A673 (cell line): Measurements from ENCODE around the gene RASSF7. TPM values are rescaled to one million over a fixed set of nuclear protein-coding genes. Genes with fewer than 3 reads are reported as not detected.

Experiments used
- BruUV-seq: library from RNA; stranded (reverse); fragments of 400-500 nt; replicated peaks from 2 replicates; lab custom pipeline; 2021; lab: Mats Ljungman, UMichigan
- CTCF ChIA-PET: fragments of 300-600 bp; sonication (Branson Sonifier 250); formaldehyde crosslinking; loops from one replicate; lab custom pipeline; 2022; ENCODE audit warnings: antibody characterized with exemption; lab: Charles Lee
- POLR2A ChIA-PET: fragments of 300-600 bp; sonication (Branson Sonifier 250); formaldehyde crosslinking; loops from one replicate; lab custom pipeline; 2022; ENCODE audit warnings: antibody characterized with exemption; ENCODE audit not compliant: low non-redundant PET; lab: Charles Lee
- DNase-seq: peaks from one replicate; pipeline ENCODE4 v3.0.0-alpha.2; 2015; ENCODE audit warnings: low spot score
- H3K27ac ChIP-seq: fragments of 200-600 bp; sonication (generic); 2 replicates; pipeline ENCODE4 v1.5.1; 2016; ENCODE audit warnings: mixed run types, low read depth, mild to moderate bottlenecking, mixed read lengths, antibody characterized with exemption, low read length; ENCODE audit not compliant: poor library complexity, severe bottlenecking
- H3K27me3 ChIP-seq: fragments of 200-600 bp; sonication (generic); replicated peaks from 2 replicates; pipeline ENCODE4 v1.6.1; 2017; ENCODE audit warnings: mixed run types, low read depth, mild to moderate bottlenecking, mixed read lengths, antibody characterized with exemption, low read length; ENCODE audit not compliant: insufficient read depth, poor library complexity
- H3K36me3 ChIP-seq: fragments of 200-600 bp; sonication (generic); 2 replicates; pipeline ENCODE4 v1.6.1; 2016; ENCODE audit warnings: mixed run types, mild to moderate bottlenecking, mixed read lengths, antibody characterized with exemption, low read length; ENCODE audit not compliant: insufficient read depth, poor library complexity, severe bottlenecking
- H3K4me1 ChIP-seq: fragments of 200-600 bp; sonication (generic); 2 replicates; pipeline ENCODE4 v1.6.1; 2017; ENCODE audit warnings: mixed run types, mild to moderate bottlenecking, mixed read lengths, antibody characterized with exemption, low read length; ENCODE audit not compliant: insufficient read depth, poor library complexity, severe bottlenecking
- H3K4me3 ChIP-seq: fragments of 200-600 bp; sonication (generic); 2 replicates; pipeline ENCODE4 v1.5.1; 2016; ENCODE audit warnings: low read depth, mixed run types, mild to moderate bottlenecking, mixed read lengths, low read length; ENCODE audit not compliant: poor library complexity, severe bottlenecking
- H3K9me3 ChIP-seq: fragments of 200-600 bp; sonication (generic); 2 replicates; pipeline ENCODE4 v1.6.1; 2016; ENCODE audit warnings: mixed run types, low read depth, mild to moderate bottlenecking, mixed read lengths, antibody characterized with exemption, low read length; ENCODE audit not compliant: poor library complexity, severe bottlenecking
- EZH2 ChIP-seq: fragments of 200-600 bp; sonication (generic); IDR thresholded peaks from 2 replicates; pipeline ENCODE4 v1.6.1; 2017; ENCODE audit warnings: borderline replicate concordance, low read depth, mild to moderate bottlenecking, mixed read lengths, antibody characterized with exemption, low read length; ENCODE audit not compliant: poor library complexity, severe bottlenecking
- intact Hi-C: fragments of 100-400 bp; cut with micrococcal nuclease; formaldehyde crosslinking; loops from one replicate; pipeline ENCODE4 v1.10.0; 2022; ENCODE audit not compliant: unreplicated experiment
- total RNA-seq: library from RNA; stranded (reverse); gene quantifications from 2 replicates; pipeline ENCODE4 v1.2.3, GENCODE V29; 2021
- TF ChIP-seq, protein P1 (sequence below): fragments of 300-800, 200-600 bp; sonication (generic); conservative IDR thresholded peaks from 2 replicates; pipeline ENCODE4 v1.5.1; 2017; ENCODE audit warnings: low read depth, mild to moderate bottlenecking, antibody characterized with exemption, low read length, moderate library complexity, mixed read lengths

Gene RASSF7
- total RNA-seq, 1 experiment from 2014 or later = 4.6 TPM

DNA sequence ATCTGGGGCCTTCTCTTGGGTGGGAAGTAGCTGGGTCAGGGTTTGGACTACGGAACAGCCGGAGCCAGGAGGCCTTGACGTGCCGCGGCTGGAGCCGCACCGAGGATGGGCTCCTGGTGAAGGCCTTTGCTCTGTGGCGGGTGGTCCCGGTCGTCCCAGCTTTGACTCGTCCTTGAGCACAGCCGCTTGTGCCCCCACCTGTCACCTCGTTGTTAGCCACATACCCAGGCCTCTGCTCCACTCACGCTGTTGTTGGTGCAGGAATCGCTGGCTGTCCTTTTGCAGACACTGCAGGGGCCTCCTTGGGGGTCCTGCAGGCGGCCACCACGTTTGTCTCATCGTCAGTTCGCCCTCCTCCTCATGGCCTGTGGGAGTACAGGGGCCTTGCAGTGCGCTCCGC lies 32.6 kb downstream of the RASSF7 start:
- no TSS peak for BruUV-seq
- DNase-seq = no peak
- no peak for TF ChIP-seq EZH2
- TF ChIP-seq, protein P1, sequence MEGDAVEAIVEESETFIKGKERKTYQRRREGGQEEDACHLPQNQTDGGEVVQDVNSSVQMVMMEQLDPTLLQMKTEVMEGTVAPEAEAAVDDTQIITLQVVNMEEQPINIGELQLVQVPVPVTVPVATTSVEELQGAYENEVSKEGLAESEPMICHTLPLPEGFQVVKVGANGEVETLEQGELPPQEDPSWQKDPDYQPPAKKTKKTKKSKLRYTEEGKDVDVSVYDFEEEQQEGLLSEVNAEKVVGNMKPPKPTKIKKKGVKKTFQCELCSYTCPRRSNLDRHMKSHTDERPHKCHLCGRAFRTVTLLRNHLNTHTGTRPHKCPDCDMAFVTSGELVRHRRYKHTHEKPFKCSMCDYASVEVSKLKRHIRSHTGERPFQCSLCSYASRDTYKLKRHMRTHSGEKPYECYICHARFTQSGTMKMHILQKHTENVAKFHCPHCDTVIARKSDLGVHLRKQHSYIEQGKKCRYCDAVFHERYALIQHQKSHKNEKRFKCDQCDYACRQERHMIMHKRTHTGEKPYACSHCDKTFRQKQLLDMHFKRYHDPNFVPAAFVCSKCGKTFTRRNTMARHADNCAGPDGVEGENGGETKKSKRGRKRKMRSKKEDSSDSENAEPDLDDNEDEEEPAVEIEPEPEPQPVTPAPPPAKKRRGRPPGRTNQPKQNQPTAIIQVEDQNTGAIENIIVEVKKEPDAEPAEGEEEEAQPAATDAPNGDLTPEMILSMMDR = no peak
- no peaks in the 10 kb centered on the region for H3K27me3 ChIP-seq
- H3K4me1 ChIP-seq = no peaks in the 10 kb centered on the region
- H3K4me3 ChIP-seq = no peak overlapping the region
- H3K36me3 ChIP-seq = peaks cover 53% of the 10 kb centered on the region
- no peaks in the 10 kb centered on the region for H3K9me3 ChIP-seq
- no peak overlapping the region for H3K27ac ChIP-seq
- intact Hi-C loops = no loop called here
- ChIA-PET CTCF (no interaction called here), POLR2A (no interaction called here)

DNA sequence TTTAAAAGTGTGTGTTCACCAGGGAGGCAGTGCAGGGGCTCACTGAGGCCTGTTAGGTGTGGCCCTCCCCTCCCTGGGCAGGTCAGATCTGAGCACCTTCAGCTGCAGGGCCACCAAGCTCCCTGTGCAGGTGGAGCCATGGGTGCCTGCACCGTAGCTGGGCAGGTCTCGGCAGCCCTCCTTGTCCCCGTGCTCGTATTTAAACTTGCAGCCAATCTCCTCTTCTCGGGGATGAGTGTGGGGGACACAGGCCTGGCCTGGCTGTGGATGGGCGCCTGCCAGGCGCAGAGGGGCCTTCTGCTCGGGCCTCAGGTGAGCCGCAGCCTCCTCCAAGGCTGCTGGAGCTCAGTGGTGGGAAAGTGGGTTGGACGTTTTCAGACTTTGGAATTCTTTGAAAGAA lies 34.6 kb downstream of the RASSF7 start:
- BruUV-seq = no TSS peak
- H3K9me3 ChIP-seq = no peaks in the 10 kb centered on the region
- no peaks in the 10 kb centered on the region for H3K27me3 ChIP-seq
- H3K36me3 ChIP-seq = peaks cover 53% of the 10 kb centered on the region
- H3K4me1 ChIP-seq = no peaks in the 10 kb centered on the region
- CTCF ChIA-PET = no interaction called here
- no peak for TF ChIP-seq EZH2
- TF ChIP-seq, protein P1 = no peak
- H3K4me3 ChIP-seq = no peak overlapping the region
- H3K27ac ChIP-seq = no peak overlapping the region
- DNase-seq = no peak
- POLR2A ChIA-PET = interaction anchor here (0.6 kb wide), 1 partner anchor 13 kb away, joined by 3 read pairs; no protein-coding TSS in a partner anchor
- intact Hi-C loops = no loop called here

DNA sequence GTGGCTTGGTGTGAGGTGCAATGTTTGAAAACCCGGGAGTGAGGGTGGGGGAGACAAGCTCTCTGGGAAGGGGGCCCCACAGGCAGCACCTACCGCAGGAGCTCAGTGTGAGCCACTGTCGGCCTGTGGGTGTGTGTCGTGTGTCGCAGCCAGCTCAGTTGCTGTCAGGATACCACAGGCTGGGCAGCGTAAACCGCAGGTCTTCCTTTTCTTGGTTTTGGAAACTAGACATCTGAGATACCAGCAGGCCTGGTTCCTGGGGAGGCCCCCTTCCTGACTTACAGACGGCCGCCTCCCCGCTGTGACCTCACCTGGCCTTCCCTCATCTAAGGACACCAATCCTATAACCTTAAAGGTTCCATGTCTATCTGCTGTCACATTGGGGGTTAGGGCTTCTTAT lies 35.6 kb downstream of the RASSF7 start:
- CTCF ChIA-PET = no interaction called here

More for the DNA sequence above, 35.6 kb downstream of the RASSF7 start:
- H3K4me3 ChIP-seq = no peak overlapping the region
- H3K27ac ChIP-seq = no peak overlapping the region
- no peak for DNase-seq
- H3K27me3 ChIP-seq = no peaks in the 10 kb centered on the region
- no peaks in the 10 kb centered on the region for H3K4me1 ChIP-seq
- intact Hi-C loops = no loop called here
- H3K36me3 ChIP-seq = peaks cover 49% of the 10 kb centered on the region
- POLR2A ChIA-PET = no interaction called here
- no TSS peak for BruUV-seq
- H3K9me3 ChIP-seq = no peaks in the 10 kb centered on the region
- TF ChIP-seq, protein P1 = no peak
- no peak for TF ChIP-seq EZH2
